Fibroblast of mammary gland (primary cell): ENCODE results near the gene SNX19.

Experiments
- DNase-seq: peaks from one replicate; pipeline ENCODE4 v3.0.0-alpha.2; 2010; ENCODE audit warnings: low read depth
- H3K4me3 ChIP-seq: 2 replicates; pipeline ENCODE4 v1.5.1; 2011; ENCODE audit warnings: low read depth, mild to moderate bottlenecking, low read length, moderate library complexity; ENCODE audit not compliant: control insufficient read depth
- TF ChIP-seq, protein P1 (sequence below): conservative IDR thresholded peaks from 2 replicates; pipeline ENCODE4 v1.5.1; 2011; ENCODE audit warnings: low read depth, low read length, inconsistent platforms; ENCODE audit not compliant: control insufficient read depth, insufficient read depth

SNX19 gene

DNA sequence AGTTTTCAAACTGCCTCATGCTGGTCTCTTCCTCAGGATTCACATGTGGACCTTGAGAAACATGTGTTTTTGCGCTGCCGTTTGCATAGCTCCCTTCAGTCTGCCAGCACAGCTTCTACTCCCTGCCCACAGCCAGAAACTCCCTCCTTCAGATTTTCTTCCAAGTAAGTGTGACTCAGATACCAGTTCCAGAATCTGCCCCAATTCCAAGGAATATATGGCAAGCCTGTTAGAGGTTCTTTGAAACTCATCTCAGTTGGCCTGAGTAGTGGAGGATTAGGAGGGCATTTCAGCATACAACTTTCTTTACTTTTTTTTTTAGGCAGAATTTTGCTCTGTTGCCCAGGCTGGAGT is 67.1 kb downstream of the SNX19 start:
- no peak overlapping the region for H3K4me3 ChIP-seq
- TF ChIP-seq, protein P1, sequence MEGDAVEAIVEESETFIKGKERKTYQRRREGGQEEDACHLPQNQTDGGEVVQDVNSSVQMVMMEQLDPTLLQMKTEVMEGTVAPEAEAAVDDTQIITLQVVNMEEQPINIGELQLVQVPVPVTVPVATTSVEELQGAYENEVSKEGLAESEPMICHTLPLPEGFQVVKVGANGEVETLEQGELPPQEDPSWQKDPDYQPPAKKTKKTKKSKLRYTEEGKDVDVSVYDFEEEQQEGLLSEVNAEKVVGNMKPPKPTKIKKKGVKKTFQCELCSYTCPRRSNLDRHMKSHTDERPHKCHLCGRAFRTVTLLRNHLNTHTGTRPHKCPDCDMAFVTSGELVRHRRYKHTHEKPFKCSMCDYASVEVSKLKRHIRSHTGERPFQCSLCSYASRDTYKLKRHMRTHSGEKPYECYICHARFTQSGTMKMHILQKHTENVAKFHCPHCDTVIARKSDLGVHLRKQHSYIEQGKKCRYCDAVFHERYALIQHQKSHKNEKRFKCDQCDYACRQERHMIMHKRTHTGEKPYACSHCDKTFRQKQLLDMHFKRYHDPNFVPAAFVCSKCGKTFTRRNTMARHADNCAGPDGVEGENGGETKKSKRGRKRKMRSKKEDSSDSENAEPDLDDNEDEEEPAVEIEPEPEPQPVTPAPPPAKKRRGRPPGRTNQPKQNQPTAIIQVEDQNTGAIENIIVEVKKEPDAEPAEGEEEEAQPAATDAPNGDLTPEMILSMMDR: no peak
- DNase-seq: peak; percentile 93

DNA sequence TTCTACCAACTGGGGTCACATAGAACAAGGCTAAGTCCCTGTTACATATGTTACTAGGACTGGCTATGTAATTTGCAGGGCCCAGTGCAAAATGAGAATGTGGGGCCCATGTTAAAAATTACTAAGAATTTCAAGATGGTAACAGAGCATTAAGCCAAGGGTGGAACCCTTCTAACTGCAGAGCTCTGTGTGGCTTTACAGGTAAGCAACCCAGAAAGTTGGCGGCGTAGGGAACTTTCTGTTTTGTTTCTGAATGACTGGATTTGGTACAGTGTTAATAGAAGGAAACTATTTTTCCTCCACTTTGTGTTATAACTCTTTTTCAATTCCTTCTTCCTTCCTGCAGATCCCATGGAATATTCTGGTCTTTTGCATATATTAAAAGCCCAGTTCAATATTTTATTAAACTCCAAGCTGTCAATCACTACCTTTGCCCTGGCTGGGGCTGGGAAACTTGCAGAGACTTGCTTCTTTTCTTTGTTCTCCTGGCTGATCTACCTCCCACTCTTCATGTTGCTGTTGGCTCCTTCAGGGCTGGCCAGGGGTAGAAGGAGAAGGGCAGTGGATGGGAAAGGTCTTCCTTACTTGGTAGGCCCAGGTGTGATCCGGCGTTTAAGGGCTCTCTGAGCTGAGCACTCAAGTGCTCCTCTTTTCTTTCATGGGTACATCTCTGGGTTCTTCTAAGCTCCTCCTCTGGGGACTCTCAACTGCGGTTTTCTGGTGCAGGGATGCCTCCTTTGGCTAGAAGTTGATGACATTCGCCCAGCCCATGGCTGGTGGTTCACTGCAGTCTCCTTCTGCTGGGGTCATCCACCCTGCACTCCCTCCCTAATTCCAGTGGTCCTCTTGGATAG is 67.7 kb downstream of the SNX19 start:
- no peak overlapping the region for H3K4me3 ChIP-seq
- TF ChIP-seq, protein P1: no peak
- no peak for DNase-seq

DNA sequence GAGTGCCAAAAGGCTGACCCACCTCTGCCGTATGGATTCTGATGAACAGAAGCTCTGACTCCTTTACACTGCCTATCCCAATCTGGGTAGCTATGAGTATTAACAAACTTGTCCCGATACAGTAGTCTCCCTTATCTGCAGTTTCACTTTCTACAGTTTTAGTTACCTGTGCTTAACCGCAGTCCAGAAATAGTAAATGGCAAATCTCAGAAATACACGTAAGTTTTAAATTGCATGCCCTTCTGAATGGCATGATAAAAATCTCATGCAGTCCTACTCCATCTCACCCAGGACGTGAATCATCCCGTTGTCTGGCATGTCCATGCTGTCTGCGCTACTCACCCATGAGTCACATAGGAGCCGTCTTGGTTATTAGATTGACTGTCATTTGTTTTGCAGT is 68.8 kb downstream of the SNX19 start:
- TF ChIP-seq, protein P1: no peak
- H3K4me3 ChIP-seq: no peak overlapping the region
- peak; percentile 93 for DNase-seq

DNA sequence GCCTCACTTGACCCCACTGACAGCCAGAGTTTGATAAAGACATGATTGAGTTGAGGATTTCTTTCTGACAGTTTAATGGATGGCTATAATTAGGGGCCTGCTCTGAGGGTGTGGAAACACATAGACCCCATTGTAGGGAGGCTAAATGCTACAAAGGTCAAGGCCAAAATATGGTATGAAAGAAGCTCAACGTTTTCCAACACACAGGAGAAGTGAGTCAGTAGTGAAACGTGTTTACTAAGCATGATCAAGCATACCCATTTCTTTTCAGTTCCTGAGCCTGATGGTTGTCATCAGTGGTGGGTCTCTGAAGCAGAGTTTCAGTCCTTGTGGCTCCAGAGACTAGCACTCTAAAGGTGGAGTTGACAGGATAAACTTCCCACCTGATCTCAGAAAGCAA is 69.7 kb downstream of the SNX19 start:
- DNase-seq: peak; percentile 47
- TF ChIP-seq, protein P1: no peak
- H3K4me3 ChIP-seq: no peak overlapping the region

DNA sequence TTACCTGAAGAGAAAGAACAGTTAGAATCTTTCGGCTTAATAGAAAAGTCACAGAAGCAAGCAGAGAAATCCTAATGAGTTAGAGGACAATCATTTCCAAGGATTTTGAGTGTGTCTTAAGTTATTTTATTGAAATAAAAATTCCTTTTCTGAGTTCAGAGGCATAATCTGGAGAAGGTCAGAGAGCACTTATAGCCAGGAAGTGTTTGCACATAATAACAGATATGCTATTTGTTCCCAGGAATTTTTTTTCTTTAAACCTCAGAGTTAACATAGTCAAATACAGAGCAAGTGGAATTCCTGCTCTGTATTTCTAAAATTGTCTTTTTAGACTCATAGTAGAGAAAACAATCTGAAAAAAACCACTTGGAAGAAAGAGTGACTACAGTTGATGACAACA is 74.3 kb downstream of the SNX19 start:
- DNase-seq: no peak
- TF ChIP-seq, protein P1: no peak
- H3K4me3 ChIP-seq: no peak overlapping the region

DNA sequence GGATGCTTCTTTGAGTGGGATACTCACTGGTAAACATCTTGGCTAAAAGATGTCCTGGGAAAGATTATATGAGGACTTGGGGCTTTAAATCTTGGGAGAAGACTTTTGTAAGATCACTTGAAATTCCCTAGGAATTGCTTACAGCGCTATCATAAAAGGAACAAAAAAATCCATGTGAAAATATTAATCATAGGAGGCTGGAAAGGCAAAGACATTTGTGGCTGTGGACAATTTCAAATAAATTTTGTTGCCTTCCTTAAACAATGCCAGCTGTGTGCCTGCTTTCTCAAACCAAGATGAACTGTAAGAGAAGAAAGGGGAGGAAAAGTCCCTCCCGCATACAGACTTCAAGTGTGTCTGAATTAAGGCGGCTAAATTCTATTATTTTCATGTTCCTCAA is 75.6 kb downstream of the SNX19 start:
- DNase-seq: peak; percentile 52
- TF ChIP-seq, protein P1: no peak
- H3K4me3 ChIP-seq: no peak overlapping the region
